GM18873 (cell line): ENCODE results near the gene ENTPD8.
"Not testable (repeated sequence)": the region's sequence is repeated elsewhere in the genome, so short reads cannot be mapped to it uniquely, and the experiment has no call there.

ENCODE experiments used
- ATAC-seq: cut with Tn5 transposase; IDR thresholded peaks from one replicate; pipeline ENCODE4 v1.9.1; 2021; ENCODE audit warnings: mild to moderate bottlenecking, moderate library complexity, moderate number of reproducible peaks; ENCODE audit not compliant: unreplicated experiment, low FRiP score

ENTPD8 gene

DNA sequence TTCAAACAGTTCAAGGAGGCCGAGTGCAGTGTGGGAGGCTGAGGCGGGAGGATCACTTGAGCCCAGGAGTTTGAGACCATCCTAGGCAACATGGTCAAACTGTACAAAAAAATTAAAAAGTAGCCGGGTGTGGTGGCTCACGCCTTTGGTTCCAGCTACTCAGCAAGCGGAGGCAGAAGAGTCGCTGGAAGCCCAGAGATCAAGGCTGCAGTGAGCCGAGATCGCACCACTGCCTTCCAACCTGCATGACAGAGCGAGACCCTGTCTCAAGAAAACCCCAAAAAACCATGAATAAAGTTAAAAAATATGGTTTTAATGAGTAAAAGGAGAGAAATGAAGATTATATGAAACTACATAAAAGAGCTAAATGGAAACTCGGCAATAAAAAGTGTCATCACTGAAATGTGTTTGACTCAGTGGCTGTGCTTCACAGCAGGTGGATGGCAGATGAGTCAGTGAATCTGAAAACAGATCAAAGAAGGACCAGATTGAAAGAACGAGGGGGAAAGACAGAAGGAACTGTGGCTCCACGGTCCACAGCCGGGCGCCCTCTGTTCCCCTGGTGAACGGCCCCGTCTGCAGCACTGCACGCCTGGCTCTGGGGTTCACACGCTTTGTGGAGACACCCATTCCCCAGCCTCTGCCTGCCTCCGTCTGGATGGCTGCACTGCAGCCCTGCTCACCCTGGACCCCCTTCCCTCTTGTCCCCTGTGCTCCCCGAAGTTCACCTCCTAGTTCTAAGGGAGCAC, 43.3 kb downstream of the ENTPD8 start:
- ATAC-seq = no peak

DNA sequence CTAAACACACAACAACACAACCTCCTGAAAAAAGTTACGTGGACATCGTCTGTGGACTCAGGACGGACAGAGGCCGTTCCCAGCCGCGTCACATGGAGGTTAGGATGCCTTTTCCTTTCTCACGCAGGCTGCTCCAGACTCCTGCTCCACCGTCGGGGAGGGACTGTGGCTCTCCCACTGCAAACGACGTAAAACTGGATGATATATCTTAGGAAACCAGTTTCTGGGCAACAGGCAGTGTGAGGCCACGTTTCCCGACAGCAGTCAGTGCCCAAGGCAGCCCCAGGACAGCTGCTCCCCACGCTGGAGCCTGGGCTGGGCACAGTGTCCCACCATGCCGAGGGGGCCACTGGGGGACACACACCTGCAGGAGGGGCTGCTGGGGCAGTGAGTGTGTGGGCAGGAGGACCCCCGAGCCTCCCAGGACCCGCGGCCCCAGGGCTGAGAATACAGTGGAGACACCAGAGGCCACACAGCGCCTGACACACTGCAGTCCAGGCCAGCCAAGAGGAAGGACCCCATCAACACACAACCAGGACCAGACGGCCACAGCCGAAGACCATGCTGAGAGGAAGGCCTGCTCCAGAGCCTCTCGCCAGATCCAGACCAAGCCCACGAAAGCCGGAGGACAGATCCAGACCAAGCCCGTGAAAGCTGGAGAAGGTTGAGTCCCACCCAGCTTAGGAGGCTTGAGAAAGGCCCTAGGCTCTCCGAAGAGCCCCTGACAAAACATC, 44.4 kb downstream of the ENTPD8 start:
- ATAC-seq = no peak

DNA sequence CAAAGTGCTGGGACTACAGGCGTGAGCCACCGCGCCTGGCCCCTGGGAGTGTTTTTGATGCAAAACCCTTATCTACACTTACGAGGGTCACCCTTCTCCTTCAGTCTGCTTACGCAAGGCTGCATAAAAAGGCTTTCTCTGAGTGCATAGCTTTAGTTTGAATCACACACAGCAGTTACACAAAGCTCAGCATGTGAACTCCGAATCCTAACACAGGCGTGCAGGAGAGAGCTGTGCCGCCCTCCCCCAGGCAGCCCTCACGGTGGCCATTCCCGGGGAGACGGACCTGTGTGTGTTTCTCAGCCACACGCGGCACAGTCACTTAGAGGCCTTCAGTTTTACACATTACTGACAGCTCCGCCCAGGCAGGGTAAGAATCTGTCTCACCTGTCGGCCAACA, 44.9 kb downstream of the ENTPD8 start:
- no peak for ATAC-seq

DNA sequence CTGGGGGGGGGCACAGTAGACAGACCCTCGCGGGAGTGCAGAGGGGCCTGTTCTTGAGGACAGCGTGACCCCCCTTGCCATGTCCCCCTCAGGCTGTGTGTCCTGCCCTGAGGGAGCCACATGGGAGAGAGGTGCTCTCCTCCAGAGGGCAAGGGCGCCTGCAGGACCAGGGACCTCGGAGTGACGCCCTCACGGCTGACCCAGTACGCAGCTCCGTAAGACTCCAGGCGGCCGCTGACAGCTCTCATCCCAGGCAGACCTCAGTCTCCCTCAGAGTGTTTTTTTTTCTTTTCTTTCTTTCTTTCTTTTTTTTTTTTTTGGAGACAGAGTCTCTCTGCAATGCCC, 45.5 kb downstream of the ENTPD8 start:
- ATAC-seq = no peak

DNA sequence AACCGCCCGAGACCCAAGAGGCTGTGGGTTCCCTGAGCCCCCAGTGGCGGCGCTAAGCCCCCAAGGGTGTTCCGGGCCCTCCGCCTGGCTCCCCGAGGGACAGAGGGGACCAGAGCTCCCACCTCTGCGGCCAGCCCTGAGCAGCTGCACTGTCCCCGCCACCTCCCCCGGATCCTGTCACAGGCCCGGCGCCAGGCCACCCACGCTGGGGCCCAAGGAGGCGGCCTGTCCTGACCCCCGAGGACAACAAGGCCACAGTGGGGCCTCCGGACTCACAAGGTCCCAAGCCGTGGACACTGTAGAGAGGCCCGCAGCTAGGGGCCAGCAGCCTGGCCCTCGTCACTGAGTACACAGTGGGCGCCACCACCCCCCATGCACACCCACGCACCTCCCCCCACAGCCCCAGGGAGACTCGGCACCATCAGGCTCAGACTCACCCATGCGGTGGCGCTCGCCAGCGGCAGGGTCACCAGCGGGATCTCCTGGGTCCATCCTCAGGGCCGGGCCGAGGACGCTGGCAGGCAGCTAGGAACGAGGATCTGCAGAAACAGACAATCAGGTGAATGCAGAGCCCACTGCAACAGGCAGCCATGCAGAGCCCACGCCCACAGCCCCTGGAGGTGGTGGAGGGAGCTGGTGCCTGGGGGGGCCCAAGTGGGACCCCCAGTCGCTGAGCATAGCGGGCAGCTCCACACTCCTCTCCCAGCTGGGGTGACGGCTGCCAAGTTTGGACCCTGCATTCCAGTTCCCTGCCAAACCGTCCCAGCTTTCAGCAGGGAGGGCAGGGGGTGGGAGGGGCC, 46.1 kb downstream of the ENTPD8 start:
- ATAC-seq = no peak

DNA sequence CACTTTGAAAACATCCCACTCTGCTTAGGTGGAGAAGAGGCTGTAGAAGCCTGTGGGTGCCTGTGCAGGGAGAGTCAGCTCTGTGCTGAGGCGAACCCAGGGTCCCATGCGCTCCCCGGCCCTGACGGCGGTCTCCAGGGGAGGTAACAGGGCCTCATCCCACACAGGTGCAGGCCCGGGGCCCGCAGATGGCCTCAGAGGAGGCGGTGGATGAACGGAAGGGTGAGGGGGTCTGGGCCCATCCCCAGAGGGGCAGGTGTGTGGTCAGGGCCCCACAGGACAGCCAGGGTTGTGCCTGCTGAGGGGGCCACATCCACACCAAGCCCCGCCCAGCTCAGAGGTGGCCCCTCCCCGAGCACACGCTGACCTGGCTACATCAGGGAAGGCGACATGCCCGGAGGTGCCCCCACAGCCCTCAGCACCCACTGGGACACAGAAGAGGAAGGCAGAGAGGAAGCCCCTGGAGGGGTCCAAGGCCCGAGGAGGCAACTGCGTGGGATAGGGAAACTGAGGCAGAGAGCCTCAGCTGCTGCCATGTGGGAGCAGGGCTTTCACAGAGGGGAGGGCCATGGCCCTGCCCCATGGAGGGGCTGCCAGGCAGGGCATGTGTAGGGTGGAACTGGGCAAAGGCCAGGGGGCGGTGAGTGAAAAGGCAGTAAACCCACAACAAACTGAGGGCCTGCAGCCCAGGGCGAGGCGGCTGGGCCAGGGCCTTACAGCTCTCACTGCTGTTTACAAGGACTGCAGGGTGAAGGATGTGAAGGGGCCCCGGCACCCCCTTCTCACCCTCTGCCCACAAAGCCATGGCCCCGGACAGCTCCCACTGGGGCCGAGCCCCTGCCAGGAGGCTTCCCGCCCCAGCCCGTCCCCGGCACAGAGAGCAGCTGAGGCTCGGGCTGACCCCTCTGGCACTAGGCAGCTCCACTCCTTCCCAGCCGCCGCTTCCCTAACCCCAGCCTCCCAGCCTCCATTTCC, 47.7 kb downstream of the ENTPD8 start:
- no peak for ATAC-seq

DNA sequence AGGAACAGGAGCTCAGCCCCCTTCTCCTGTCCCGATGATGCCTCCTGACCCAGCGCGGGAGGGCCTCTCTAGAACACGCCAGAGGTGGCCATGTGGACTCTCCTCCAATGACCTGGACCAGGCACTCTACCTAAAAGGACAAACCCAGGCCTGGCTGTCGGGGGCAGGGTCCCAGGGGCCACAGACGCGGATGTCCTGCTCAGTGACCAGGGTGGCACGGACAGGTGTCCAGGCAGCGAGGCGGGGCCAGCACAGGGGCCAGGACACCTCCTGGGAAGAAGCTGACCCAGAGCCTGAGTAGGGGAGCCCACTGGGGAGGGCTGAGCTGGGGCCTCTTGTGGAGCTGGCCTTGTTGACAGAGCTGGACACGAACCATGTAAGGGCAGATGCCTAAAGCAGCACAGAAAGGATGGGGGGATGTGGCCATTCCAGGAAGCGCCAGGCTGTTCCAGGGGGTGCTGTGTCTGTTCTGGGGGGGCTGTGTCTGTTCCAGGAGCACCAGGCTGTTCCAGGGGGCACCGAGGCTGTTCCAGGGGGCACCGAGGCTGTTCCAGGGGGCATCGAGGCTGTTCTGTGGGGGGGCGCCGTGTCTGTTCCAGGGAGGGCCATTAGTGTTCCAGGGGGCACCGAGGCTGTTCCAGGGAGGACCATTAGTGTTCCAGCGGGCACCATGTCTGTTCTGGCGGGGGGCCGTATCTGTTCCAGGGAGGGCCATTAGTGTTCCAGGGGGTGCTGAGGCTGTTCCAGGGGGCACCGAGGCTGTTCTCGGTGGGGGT, 48.7 kb downstream of the ENTPD8 start:
- no peak for ATAC-seq

DNA sequence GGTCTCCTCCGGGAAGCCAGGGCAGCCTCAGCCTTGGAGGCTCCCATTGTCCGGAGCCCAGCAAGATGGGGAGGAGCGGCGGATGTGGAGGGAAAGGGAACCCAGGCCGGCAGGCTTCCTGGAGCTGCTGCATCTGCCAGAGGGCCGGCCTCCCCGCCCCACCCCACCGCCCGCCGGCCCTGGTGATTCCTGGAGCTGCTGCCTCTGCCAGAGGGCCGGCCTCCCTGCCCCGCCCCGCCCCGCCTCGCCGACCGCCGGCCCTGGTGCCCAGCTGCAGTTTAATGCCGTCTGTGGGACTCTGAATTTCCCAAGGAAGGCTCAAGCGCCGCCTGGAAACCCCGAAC, 49.8 kb downstream of the ENTPD8 start:
- no peak for ATAC-seq

DNA sequence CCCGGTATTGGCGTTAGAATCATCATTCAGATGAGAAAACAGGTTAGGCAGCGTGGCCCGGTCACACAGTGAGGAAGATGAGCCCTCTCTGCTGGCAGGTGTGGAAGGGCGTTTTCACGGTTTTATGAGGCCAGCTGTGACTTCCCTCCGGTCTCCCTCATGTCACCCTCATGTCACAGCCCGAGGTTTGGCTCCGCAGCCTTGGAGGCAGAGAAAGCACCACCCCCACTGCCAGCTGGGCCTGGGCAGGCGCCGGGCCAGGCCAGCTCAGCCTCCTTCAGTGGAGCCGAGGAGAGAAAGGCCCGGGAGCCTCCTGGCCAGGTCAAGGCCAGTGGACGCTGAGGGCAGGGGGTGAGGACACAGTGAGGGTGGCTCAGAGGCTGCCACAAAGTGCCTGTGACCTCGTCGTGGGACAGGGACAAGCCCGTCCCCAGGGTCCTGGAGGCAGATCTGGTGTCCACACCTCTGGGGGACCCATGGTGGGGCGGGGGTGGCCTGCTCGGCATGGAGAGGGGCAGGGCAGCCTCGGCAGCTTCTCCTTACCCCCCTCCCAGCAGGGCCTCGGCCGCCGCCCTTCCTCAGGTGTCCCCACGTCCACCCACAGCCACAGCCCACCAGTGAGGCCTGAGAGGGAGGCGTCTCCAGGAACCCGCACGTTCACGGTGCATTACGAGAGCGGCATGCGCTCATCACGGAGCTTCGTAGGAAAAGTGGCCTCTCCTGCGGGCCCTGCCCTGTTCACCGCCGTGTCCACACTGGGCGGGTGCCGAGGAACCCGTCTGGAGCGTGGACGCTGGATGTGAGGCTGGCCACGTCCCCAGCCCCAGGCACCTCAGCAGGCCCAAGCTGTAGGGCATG, 50.4 kb downstream of the ENTPD8 start:
- no peak for ATAC-seq

DNA sequence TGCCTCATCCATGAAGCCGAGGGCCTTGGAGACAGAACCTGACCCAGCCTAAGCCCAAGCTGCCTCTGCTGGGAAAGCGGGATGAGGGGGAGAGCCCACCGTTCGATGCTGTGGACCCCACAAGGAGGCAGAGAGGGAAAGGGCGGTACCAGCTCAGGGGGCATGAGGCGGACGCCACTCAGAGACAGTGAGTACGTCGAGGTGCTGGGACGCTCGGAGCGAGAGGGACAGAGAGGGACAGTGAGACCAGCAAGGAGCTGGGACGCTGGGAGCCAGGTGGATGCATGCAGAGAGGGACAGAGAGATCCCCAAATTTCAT, 51.8 kb downstream of the ENTPD8 start:
- ATAC-seq = no peak

DNA sequence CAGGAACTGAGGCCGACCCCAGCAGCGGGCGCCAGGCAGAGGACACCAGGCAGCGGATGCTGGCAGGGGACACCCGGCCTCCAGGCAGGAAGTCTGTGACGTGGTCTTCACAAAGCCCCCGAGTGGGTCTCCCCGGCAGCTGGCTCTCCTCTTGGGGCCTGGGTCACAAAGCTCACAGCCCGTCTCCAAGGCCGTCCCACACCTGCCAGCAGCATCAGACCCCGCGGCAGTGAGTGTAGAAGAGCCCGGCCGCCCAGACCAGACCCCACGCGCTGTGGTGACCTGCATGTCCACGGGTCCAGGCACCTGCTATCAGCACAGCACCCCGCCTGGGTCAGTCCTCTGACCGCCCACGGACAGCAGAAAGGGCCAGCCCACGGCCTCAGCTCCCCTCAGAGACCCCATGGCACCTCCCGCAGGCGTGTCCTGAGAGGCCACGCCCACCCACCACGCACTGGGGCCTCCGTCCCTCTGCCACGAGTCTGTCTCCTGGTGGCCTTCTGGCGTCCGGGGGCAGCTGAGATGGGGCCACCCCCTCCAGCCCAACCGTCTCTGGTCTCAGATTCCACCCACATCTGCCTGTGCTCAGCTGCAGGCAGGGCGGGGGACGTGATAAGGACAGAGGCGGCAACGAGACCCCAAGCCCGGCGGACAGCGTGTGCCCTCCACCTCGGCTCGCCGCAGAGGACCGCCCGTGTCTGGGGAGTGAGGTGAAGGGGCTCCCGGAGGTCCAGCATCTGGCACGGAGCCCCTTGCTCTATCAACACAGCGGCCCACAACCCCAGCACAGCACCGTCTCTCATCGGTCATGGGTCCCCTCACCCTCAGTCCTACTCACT, 52.3 kb downstream of the ENTPD8 start:
- no peak for ATAC-seq

DNA sequence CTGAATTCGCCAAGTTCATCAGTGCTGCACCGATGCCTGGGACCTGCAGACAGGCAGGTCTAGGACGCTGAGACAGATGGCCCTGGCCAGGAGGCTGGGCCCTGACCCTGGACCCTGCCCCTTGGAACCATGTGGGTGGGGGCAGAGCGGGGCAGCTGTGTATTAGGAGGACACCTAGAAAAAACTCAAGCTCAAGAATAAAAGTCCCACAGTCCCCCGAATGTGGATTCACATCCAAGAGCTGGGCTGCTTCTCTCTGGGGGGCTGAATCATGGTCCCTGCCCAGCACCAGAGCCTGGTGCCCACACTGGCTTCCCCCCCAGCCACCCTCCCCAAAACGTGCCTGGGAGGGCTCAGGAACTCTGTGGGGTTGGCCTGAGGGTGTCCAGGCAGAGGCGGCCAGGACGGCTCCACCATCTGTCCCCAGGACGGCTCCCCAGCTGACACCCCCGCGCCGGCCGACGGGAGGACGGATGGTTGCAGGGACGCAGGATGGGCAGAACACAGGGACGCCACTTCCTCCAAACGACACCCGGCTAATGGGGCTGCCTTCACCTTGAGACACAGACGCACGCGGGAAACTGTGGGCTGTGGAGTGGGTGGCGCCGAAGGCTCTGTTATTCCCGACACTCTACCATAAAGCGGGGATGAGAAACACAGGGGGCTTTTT, 53.1 kb downstream of the ENTPD8 start:
- ATAC-seq = no peak

DNA sequence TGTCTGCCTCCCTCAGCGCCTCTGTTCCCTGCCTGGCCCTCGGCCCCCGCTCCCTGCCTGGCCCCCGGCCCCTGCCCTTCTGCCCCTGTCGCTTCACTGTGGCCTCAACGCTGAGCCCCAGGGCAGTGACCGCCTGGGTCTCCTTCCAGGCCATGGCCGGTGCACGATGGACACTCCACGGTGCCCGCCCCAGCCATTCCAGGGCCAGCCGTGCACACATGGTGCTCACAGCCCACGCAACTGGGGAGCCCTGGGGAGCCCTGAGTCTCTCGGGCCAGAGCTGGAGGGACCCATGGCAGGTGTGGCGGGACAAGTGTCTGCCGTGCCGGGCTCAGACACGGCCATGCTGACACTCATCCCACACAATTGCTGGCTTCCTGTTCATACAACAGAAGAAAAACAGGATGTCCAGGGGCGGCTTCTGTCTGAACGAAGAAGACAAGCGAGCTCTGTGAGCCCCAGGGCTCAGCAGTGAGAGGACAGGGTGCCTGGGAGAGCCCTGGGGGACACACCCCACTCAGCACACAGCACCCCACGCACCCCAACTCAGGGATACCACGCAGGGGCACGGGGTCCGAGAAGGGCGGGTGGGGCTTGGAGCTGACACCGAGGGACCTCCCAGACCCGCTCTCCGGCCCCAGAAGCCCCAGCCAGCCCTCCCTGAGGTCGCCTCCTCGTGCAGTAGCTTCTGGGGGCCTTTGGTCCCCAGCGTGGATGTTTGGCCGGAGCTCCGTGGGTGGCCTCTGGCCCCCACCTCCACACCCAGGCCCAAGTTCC, 53.9 kb downstream of the ENTPD8 start:
- no peak for ATAC-seq

DNA sequence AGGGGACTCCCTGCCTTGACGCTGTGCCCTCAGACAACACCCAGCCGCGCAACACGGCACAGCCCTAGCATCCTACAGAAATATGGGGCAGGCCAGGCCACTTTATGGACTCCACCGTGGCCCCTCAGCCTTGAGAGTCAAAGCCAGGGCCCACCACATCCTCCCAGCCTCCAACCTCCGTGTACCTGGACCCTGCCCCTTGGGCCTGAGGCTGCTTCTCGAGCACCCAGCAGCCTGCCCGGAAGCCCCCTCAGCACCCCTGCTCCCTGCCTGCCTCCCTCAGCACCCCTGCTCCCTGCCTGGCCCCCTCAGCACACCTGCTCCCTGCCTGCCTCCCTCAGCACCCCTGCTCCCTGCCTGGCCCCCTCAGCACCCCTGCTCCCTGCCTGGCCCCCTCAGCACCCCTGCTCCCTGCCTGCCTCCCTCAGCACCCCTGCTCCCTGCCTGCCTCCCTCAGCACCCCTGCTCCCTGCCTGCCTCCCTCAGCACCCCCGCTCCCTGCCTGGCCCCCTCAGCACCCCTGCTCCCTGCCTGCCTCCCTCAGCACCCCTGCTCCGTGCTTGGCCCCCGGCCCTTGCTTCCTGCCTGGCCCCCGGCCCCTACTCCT, 54.5 kb downstream of the ENTPD8 start:
- not testable (repeated sequence) for ATAC-seq

DNA sequence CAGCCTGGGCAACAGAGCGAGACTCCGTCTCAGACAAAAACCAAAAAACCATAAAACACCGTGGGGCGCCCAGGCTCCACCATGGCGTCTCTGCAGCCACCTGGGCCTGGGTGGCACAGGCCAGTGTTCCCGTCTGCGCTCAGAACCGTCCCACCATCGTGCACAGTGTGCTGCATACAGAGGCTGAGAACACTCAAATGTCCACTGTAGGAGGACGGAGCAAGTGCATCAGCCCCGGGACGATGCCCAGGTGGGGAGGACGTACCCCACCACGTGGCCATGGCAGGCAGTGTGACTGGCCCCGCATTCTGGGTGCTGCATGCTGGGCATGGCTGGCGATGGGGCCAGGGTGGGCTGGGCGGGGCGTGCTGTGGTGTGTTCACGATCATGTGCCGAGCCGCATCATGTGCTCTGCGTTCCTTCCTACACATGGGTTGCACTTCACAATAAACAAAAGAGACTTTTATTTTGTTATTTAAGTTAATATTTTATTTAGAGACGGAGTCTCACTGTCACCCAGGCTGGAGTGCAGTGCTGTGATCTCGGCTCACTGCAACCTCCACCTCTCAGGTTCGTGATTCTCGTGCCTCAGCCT, 56.0 kb downstream of the ENTPD8 start:
- ATAC-seq = no peak
